ENCODE results near the gene ZNF385A.
A peak's percentile ranks its signal among the peaks of the same experiment; 100 is the strongest.

Gene ZNF385A

DNA sequence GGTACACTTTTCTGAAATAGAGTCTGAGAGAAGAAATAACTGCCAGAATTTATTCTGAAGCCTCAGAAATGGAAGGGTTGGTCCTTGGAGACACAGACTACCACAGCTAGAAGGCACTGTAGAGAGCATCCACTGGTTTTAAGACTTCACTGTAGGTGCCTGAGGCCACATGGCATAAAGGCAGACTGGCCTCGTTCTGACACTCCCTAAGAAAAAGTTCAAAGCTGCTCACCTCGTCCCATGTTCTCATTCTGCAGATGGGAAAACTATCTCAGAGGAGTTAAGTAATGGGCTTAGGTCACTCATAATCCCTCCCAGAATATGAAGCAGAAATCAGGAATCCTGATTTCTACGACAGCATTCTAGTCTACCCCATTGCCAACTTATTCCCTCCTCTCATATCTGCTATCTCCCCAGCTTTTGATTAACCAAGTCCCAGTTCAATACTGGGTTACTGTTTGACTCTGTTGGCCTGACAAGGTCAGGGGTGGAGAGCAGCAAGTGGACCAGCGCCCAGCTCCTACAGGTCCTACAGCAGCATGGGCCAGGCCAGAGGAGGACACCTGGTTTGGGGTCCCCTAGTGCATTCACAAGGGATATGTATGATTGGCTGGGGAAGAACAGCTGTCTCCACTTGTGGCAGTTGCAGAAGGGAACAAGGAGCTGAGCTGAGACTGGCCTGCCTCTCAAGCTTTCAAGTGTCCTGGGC, 30.8 kb upstream of the ZNF385A start:
- no peak for DNase-seq

DNA sequence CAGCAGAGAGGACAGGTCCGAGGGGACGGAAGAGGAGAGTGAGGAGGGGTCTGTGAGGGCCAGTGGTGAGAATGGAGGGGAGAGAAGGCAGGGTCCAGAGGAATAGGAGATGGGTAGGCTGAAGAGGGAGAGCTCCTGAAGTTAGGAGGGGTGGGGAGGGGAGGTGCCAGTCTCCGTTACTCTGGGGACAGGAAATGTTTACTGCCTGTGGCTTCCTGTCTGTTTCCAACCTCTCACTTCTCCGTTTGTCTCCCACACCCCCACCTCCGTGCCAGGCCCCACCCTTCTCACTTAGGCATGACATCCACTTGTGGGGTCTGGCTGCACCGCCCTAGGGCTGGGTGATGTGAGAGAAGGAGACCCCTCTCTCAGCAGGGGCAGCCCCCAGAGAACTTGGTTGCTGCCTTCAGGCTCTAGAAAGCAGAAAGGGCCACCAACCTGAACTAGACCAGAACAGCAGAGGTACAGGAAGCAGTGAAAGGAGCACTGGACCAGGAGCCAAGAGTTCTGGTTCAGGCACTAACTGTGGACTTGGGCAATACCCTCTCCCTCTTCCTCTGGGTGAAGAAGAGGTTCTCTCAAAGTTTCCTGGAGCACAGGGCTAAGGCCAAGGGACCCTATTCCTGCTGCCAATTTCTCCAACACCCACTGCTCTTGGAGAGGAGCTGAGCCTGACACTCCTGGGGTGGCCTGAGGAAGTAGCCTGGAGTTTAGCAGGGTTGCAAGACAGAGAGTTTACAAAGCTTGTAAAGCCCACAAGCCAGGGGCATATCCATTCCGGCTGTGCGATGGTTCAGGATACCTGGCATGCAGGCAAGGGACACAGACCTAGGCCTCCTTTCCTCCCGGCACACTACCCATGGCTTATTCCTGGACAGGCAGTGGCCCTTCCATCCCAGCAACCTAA, 29.0 kb upstream of the ZNF385A start:
- DNase-seq, result no peak

DNA sequence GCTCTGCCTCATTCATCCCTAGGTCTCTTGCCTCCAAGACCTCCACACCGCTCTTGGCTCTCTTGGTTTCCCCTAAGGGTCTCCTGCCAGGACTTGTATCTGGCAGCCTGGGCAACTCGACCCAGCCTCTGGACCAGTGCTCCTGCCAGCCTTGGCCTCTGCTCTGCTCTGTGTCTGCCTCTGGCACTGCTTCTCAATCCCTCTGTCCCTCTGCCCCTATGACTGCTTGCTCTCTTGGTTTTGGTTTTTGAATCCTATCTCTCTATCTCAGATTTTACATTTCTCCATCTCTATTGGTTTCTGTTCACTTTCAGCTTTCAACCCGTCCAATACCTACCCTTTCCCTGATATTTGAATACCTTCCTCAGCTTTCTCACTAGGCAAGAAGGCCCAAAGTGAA, 28.3 kb upstream of the ZNF385A start:
- no peak for DNase-seq

- no peak for DNase-seq
Measured at GRCh38 chr12:54412348-54412747, 27.8 kb upstream of the ZNF385A start.

DNA sequence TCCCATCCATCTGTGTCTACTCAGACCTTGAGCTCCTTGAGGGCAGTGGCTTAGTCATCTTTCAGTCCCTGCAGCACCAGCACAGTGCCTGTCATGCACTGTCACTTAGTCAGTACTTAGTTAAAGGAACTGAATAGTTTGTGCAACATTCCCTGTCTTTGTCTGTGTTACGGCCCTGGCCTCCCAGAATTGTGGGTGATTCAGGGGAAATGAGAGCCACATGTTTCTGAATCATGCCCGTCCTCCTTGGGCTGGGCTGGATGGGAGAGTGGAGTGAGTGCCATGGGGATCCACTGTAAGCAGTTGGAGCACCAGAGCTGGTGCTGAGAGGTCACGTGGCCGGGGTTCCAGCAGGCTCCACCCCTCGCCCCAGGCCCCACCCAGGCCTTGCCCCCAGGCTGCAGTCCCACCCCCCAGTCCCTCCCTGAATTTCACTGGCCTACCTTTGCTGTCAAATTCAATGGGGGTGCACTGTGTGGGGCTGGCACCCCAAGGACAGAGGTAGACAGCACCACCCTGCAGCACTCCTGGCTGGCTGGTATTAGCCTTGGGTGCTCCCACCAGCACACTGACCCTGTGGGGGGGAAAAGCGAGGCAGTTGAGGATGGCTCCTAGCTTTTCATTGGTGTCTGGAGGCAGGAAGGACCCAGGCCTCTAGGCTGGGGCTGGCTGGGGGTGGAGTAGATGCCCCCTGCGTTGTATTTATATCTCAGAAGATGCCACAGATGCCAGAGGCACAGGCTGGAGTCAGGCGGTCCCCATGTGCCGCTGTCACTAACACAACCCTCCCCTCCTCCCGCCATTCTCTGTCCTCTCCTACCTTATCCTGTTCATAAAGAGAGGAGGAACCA, 27.1 kb upstream of the ZNF385A start:
- peak; percentile 98 for DNase-seq

- DNase-seq, result no peak
Measured at GRCh38 chr12:54409267-54409666, 24.7 kb upstream of the ZNF385A start.

DNA sequence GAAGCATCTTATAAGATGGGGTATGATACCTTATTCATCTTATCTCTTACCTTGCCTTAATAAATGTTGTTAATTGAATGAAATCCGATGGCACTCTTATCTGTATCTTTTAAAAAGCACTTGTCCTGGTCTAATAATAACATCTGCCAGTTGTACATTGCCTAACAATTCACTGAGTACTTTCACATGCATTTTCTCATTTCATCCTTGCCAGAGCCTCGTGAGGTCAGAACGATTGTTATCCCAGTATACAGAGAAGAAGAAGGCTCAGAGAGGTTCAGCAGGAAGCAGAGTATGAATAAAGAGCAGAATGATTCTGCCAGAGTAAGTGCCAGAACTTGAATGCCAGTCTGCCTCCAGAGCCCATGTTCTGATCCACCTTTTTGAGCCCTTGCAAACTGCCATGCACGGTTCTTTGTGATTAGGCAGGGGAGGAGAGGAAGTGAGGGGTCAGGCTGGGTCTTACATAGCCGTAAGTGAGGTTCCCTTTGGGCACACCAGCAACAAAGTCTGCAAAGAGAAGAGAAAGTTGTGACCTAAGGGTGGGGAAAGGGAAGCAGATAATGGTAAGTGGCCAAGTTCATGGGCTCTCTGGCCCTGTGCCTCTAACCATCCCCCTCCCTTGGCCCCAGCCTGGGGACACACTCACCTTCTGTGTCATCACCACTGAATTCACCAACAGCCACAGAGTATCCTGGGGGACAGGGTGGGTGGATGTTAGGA, 22.8 kb upstream of the ZNF385A start:
- no peak for DNase-seq

- DNase-seq, result no peak
Measured at GRCh38 chr12:54405573-54405972, 21.0 kb upstream of the ZNF385A start.

- DNase-seq, result no peak
Measured at GRCh38 chr12:54405106-54405505, 20.6 kb upstream of the ZNF385A start.

DNA sequence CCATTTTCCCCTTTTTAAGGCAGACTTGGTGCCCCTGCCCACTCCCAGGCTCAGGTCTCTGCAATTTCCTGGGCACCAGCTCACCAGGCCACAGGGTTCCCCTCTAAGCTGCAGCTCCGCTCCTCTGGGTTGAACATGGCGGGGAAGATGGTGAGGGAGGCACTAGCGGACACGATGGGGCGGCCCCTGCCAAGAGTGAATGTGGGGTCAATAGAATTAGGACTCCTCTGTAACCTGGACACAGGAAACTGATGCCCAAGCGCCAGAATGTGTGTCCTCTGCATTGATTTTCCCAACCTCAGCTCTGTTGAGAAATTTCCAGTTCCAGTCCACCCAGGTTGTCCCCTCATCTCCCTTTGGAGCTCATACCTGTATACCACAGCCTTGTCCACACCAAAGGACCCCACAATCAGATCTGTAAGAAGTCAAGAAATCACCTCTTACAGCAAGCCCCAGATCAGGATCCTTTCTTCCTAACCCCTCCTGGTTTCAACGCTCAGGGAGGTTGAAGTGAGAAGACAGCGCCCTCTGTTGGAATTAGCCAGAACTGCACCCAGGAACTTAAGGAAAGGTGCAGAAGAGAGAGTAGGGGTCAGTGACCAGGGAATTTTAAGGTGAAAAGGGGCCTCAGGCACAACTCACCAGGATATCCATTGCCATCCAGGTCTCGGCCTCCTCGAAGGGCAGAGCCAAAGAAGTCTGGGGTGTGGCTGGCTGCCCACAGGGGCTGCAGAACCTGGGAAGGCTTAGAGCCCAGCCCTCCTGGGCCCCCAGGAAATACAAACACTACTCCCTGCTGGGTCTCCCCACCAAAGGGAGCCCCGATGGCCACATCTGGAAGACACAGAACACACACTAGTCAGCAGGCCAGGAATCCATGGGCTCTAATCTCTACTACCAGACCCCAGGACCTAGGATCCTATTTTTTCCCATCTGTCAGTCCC, 19.8 kb upstream of the ZNF385A start:
- DNase-seq, result peak; percentile 44

GRCh38 chr12:54401119-54401518, 16.6 kb upstream of the ZNF385A start:
- no peak for DNase-seq

- peak; percentile 81 for DNase-seq
Measured at GRCh38 chr12:54398995-54399793, 14.7 kb upstream of the ZNF385A start.

GRCh38 chr12:54398218-54398617, 13.7 kb upstream of the ZNF385A start:
- no peak for DNase-seq

DNA sequence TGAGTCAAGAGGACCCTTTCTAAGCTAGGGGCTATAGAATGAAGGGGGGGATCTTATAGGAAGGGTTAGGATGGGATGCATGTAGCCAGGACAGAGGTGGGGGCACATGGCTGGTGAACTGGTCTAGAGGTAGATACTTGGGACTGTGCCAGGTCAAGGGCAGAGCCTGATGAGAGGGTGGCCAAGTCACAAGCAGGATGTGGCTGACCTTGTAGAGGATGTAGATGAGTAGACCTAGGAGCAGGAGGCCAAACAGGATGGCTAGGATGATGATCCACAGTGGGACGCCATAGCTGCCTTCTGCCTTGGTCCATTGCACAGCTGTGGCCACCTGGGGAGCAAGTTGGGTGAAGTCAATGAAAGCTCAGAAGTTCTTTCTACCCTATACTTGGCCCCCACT, 12.6 kb upstream of the ZNF385A start:
- DNase-seq, result no peak

GRCh38 chr12:54395545-54395944, 11.0 kb upstream of the ZNF385A start:
- DNase-seq, result no peak

GRCh38 chr12:54394986-54395385, 10.5 kb upstream of the ZNF385A start:
- no peak for DNase-seq

DNA sequence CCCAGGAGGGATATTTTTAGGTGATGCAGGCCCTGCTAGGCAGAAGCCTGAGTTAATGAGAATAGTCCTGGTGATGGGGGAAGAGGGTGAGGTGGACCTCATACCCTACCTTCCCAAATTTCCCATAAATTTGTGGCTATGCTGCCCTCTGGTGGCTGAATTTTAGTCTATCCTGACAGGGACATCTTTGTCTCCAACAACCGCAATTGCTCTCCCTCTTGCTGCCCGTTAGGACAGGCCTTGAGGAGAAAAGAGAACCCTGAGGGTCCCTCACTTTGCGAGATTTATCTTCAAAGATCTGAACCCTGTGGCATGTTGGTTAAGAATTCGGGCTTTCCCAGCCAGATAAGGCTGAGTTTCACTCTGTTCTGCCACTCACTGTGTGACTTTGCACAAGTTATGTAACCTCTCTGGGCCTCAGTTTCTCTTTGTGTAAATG, 9.8 kb upstream of the ZNF385A start:
- DNase-seq, result peak; percentile 55

DNA sequence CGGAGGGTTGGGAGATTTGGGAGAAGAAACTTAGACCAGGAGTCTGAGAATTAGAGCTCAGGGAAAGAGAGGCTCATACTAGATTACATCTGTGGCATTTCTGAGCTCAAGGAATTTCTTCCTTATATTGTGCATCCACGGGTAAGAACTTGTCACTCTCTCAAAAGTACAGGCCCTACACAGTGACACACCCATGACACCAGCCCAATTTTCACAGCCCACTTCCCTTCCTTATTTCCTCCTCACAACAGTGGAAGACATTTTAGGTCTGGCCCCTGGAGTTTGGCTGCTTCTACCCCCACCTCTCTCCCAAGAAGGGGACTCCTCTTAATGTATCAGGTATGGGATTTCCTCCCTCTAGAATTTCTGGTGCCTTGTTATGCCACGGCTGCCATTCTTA, 9.2 kb upstream of the ZNF385A start:
- no peak for DNase-seq

DNA sequence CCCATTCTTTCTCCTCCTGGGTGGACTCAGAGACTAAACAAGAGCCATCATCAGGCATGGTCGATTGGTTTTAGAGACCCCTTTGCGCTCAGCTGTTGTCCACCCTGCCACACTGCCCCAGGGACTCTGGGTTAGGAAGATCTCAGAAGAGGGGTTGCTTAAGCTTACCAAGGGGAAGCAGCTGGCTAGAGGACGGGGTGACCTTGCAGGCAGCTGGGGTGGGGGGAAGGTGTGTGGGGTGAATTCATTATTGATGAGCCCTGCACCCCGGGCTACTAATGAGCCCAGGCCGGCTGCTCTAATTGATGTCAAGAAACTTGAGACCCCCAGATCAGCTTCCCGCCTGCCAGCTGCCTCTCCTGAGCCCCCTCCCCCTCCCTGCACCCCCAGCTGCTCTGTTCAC, 8.7 kb upstream of the ZNF385A start:
- no peak for DNase-seq

All from fibroblast of skin of abdomen (primary cell).